ENCODE measurements around the gene RHO.

The RHO gene

DNA sequence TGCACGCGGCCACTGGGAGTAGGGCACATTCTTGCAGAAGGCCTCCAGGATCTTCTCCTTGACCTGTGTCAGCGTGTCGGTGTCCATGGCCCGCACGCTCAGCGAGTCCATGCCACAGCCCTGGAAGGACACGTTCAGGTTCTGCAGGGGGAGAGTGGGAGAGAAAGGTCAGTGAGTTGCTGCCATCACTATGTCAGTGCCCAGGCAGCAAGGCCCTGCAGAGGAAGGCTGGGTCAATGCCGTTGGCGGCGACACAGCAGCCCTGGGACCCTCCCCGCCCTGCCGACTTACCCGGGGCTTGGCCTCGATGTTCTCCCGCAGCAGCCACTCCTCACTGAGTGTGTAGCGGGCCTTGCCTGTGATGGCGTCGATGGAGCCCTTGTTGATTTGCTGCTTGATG is 34.4 kb downstream of the RHO start:
- DNase-seq = no peak

DNA sequence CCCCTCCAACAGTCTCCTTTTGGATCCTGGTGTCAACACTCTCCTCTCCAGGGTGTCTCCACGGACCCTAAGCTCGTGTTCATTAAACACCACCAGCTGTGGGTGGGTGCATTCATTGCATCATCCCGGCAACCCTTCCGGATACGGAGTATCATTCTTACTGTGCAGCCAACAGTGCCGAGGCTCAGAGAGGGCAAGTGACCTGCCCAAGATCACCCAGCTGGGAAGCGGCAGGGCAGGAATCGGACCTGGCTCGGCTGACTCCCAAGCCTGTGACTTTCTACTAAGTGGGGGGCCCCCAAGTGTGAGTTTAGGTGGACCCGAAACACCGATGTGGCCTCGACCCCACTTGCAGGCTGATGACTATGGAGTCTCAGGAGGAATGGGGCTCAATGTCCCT is 34.9 kb downstream of the RHO start:
- DNase-seq = no peak

DNA sequence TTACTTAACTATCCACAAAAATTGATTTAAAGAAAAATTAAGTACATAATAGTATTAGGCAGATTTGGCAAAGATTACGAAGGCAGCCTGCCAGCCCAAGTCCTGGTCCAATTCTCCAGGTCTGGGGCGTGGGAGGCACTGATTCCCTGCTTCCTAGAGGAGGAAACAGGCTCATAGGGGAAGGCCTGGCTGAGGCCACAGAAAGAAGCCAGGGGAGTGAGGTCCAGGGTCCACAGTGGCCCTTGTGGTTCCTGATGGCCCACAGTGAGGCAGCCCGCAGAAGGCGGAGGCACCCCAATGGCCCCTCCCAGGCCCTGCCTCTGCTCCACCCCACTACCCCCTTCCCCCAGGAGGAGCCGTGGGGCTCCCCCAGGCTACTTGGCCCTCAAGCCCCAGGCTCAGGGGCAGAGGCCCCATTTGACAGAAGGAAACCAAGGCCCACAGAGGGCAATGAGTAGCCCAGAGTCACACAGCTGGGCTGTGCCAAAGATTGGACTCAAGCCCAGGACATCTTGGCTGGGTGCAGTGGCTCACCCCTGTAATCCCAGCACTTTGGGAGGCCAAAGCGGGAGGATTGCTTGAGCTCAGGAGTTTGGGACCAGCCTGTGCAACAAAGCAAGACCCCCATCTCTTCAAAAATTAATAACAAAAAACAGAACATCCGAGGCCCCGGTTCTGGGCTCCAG is 35.6 kb downstream of the RHO start:
- DNase-seq = no peak

DNA sequence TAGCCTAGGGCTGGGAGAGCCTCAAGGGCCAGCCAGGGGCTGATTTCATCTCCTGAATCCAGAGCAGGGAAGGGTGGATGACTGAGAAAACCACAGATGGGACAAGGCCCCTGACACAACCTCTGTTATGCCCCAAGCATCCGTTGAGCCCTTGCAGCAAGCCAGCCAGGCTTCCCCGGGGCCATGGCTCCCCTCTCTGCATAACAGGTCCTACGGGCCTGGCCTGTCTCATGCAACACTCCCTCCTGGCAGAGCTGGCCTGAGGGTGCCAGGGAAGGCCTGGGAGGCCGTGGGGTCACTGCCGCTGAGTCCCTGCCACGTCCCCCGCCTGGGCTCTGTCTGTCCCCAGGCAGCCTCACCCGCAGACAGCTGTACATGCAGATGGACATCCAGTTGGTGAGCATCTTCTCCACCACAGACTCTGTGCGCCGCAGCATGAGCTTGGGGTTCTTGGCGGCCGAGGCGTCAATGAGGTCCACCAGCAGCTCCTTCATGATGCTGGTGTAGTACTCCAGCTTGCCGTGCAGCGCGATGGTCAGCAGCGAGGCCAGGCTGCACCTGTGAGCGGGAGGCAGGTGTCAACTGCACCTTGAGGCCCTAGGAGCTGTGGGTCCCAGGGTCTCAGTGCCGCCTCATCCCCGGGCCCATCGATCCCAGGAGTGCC is 36.7 kb downstream of the RHO start:
- DNase-seq = no peak

DNA sequence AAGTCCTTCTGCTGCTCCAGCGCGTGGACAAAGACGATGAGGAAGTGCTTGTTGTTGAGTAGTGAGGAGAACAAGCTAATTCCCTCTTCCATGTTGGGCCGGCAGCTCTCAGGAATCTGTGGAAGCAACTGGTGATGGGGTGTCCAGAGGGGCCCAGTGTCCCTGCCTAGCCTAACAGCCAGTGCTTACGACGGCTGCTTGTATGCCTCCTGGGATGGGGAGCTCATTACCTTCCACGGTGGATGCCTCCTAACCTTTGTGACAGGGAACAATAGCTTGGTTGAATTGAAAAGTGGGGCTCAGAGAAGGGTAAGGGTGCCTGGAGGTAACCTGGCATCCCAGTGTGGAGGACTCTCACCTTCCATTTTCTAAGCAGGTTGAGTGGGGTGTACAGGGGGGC is 37.5 kb downstream of the RHO start:
- no peak for DNase-seq

DNA sequence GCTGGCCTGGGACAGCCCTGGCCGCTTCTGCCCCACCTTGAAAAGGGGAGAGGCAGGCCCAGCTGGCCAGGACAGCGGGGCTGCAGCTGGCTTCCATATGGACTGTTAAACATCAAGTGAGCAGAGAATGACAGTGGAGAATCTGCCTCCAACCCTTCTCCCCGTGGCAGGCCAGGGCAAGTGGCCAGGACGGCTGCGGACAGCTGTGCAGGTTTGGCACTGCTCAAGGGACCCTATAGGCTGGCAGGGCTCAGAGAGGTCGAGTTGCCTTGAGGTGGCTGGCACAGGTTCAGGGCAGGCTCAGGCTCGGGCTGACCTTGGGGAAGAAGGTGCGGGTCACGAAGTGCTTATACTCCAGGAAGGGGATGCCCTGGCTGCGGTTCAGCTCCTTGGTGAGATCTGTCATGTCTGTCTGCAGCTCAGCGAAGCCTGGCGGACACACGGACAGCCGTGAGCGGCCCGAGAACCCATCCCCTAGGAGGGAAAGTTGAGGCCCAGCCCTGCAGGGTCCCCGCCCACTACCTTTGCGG is 38.8 kb downstream of the RHO start:
- no peak for DNase-seq

DNA sequence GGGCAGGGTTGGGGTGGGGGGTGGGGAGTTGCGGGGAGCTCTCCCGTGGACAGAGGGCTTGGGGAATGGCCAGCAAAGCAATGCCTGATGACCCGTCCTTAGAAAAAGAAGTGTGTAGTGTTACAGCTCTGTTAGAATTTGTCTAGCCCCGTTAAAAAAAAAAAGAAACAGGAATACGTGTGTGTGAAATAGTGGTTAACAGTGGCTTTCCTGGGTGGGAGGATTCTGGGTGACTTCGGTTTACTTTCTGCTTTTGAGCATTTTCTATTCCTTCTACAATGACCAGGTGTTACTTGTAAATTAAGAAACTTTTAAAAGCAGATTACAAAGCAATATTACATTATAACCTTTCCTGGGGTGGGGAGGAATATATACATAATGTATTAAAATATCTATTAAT is 39.5 kb downstream of the RHO start:
- DNase-seq = no peak

DNA sequence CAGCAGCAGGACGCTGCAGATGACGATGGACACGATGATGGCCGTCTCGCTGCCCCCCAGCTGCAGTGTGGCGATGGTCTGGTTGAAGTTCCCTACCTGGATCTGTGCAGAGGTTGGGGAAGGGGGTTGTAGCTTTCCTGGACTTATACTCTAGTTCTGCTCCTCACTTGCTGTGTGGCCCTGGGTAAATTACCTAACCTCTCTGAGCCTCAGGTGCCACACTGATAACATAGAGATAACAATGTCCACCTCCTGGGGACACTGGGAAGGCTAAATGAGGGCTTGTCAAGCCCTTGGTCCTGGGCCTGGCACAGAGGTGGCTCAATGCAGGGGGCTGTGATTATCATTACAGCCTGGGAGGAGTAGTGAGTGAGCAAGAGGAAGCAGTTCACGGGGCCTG is 41.4 kb downstream of the RHO start:
- DNase-seq = no peak

DNA sequence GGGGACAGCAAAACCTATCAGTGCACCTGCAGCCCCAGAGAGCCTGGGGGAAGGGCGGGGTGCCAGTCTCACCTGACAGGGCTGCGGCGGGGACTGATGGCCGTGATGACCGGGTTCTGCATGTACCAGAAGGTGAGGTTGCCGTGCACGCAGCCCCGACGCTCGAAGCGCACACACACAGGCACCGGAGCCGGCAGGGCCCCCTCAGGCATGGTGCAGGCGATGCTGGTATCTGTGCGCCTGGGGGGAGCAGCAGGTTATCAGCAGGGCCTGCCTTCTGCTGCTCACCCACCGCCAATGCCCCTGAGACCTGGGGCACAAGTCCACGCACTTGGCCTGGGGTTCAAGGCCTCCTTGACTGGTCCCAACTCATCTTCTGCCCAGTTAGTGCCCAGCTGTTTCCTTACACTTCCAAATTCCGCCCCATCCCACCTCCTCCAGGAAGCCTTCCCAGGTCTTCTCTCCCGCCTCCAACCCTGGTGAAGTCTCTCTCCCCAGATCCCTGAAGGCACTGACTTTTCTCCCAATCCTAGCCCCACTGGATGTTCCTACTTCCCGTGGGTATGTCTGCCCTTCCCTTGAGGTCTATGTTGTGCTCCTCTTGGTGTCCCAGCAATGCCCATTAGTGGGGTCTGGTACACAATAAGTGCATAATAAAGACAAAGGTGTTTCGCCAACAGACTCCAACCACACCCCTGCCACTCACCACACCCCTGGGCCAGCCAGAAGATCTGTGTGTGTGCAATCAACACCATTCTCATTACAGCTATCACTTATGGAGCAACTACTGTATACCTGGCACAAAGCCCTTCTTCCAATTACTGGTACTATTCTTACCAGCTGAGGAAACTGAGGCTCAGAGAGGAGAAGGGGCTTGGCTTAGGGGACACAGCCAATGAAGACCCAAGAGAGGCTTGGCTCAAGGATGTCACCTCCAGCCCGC is 43.4 kb downstream of the RHO start:
- no peak for DNase-seq

DNA sequence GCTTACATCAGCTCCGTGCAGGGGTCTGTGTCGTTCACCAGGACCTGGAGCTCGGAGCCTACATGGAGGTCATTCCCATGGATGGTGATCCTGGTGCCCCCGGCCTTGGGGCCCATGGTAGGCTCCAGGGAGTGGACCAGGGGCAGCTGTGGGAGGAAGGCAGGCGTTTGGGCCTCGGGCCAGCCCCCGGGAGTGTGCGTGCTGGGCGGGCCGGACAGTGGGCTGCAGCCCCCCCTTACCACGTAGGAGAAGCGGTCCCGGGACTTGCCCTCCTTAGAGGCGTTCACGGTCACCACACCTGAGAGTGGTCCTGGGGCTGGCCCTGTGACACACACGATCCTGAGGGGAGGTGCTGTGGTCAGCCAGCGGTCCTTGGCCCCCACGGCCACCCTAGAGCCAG is 44.2 kb downstream of the RHO start:
- DNase-seq = no peak

DNA sequence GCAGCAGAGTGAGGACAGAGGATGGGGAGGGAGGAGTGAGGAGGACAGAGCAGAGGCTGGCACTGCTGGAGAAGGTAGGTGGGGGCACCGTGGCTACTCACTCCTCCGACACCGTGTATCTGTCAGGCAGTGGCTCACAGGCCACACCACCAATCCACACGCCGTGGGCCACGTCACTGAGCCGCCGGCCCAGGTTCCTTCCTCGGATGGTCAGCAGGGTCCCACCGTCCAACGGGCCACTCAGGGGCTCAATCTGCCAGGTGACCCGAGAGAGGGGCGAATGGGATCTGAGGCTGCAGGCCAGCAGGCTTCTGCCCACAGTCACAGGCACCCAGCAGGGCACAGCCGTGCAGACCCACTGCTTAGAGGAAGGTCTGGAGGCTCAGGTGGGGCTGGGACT is 45.1 kb downstream of the RHO start:
- DNase-seq = no peak

DNA sequence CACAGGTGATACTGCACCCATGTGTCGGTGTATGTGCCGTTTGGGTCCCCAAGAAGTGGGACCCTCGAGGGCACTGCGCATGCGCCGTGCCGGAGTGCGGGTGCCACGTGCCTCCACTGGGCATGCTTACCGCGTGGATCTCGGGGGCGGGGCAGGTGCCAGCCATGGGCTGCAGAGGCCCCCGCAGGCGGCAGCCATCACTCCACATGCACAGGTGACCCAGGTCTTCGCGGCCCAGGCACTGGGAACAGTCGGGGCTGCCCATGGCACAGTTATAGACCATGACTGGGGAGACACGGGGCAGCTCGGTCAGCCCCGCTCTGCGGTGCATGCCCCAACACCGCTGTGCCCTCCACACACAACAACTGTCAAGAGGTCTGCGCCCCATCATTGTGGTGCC is 45.8 kb downstream of the RHO start:
- DNase-seq = no peak

DNA sequence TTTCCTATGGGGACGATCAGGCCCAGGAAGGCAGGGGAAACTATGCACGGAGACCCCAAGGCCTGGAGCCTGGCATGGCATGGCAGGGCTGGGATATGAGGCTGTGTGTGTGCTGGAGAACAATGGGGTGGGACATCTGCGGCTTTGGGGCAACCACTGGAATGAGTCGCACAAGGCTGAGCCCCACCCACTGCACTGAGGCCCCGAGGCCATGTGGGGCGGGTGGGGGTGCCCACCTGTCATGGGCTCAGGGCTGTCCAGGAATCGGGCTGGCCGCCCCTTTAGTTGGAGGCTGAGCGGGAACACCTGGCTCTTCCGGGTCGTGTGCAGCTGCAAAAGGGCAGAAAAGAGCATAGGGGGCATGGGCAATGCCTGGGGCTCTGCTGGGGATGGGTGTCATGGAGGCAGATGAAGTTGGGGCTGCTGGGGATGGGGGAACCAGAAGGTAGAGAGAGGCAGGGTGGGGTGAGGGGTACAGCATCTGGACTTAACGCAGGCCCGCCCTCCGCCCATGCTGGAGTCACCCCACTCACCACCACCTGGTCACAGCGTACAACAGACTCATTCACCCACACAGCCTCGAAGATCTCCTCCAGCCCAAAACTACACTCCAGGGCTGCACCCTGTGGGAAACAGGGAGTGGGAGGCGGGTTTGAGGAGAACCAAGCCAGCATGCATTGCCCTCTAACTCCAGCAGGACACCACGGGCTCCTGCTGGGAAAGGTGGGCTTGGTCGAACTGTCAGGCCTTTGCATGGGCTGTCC is 47.0 kb downstream of the RHO start:
- DNase-seq = no peak

DNA sequence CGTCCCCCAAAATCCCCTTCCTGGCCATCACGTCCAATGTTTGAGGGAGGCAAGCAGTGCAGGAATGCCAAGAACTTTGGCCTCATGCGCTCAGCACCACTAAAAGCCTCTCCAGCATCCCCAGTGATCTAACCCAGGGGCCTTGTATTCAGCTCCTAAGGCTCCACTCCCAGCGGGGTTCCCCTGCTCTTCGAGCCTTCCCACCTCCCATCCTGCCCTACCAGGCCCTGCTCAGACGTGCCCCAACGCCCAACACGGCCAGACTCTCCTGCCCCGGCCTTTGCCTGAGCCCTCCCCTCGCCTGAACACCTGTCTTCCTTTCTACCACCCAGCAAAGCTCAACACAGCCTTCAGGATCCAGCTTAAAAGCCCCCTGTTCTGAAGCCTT is 47.6 kb downstream of the RHO start:
- DNase-seq = no peak

DNA sequence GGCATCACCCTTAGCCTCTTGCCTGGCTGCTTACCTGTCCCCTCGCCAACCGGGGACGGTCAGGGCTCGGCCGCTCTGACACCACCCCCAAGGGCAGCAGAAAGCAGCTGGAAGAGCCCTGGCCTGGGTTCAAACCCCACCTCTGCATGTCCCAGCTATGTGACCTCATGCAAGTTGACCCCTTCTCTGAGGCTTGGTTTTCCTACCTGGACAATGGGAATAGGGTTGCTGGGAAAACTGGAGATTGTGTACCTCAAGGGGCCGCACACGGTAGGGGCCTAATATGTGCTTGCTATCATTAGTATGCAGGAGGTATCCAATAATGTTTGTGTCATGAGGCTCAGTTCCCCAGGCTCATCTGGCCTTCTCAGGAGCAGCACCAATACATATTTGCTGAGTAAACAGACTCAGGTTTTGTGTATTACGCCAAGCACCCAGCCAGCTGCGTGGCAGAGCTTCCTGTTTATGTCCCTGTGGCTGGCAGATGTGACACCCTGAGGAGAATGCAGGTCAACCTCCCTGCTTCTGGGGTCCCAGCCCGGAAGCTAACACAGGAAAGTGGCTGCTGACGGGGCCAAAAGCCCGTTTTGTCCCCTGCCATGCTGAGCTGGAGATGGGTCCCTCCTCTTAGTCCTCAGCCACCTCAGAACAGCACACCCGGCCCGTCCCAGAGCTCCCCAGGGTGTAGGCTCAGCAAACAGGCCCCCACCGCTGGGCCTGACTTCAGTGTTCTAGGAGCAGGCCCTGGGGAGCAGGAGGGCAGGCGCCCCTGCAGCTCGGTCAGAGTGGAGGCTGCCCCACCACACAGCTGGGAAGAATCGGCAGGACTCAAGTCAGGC is 48.3 kb downstream of the RHO start:
- DNase-seq = peak; percentile 24 to 34

DNA sequence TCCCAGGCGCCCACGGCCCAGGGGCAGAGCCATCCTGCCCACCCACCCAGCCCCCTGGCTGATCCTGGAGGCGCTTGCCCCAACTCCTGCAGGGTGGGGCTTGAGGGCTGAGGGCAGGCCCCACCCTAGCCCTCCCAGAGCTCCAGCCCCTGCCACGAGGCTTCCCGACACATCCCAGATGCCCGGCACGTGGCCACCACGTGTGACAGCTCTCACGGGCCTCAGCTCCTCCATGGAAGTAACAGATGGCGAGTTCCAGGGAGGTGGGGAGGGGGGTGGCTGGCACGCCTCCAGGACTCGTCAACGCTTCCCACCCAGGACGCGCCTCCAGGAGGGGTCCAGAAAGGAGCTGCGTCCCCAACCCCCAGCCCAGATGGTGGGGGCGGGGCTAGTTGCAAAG is 48.9 kb downstream of the RHO start:
- no peak for DNase-seq

DNA sequence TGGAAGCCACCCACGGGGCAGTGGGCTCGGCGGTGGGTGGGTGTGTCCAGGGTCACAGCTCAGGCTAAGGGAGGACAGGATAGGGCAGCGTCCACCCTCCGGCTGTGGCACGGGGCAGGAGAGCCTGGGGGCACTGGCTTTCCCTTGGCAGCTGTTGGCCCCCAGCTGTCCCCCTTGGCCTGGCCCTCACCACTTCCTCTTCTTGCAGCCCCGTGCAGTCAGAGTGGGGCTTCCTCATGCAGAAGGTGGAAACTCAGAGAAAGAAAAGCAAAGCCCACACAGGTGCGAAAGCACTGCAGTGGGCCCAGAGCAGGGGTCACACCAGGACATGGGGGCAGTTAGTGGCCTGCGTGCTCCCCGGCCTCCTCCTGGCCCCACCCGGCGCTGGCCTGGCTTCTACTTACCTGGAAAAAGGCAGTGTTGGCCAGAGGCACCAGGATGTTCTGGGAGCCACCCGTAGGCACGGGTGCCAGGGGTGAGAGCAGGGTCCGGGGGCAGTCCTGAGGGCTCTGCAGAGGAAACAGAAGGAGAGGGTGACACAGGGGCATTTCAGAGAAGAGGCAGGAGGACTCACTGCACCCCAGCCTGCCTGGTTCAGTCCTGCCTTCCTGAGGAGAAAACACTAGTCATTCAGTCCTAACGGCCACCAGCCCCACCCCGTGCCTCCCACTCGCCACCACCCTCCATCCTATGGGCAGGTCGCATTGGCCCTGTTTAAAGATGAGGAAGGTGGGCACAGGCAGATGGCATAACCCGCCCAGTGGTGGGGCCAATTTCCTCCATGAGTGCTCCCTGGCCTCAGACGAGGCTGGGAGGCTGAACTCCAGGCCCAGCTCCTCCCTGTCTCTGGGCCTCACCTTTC is 49.7 kb downstream of the RHO start:
- DNase-seq = no peak

DNA sequence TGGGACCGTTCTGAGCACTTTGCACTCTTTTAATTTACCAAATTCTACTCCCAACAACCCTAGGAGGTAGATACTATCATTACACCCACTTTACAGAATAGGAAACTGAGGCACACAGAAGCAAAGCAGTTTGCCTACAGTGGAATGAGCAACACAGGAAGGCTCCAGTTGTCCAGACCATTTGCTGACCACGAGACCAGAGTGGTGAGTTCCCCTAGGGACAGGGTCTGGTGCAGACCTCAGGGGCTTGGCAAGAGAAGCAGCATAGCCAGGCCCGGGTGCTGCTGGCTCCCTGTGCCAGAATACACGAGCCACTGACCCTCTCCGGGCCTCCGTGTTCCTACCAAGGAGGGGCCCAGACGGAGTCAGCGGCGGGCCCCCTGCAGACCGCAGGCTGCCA is 51.6 kb downstream of the RHO start:
- DNase-seq = no peak

DNA sequence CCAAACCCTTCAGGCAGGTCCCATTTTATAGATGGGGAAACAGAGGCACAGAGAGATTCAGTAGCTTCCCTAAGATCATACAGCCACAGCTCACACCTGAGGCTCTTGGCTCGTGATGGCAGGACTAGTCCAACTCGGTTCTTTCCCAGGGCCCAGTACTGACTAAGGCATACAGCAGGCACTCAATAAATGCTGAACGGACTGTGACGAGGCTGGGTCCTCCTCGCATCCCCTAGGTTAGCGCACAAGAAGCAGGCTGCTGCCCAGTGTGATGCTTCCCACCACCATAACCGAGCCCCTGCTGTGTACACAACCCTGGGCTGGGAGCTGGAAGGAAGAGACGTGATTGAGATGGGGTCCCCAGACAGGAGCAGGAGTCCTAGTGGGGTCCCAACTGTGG is 53.2 kb downstream of the RHO start:
- no peak for DNase-seq

DNA sequence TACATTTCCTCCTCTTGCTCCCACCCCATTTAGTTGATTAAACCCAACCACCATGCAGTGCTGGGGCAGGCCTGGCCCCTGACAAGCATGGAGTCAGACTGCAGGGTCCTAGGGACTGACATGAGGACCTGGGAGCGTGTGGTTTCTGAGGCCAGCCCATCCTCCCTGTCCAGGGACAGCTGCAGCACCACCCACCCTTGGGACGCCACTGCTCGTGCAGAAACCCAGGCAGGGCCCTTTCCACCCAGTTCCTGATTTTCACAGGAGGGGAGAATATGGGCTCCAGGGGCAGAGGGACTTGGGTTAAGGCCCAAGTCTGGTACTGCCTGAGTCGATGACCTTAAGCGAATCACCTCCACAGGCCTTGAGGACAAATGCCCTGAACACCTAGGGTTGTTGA is 54.4 kb downstream of the RHO start:
- DNase-seq = no peak

DNA sequence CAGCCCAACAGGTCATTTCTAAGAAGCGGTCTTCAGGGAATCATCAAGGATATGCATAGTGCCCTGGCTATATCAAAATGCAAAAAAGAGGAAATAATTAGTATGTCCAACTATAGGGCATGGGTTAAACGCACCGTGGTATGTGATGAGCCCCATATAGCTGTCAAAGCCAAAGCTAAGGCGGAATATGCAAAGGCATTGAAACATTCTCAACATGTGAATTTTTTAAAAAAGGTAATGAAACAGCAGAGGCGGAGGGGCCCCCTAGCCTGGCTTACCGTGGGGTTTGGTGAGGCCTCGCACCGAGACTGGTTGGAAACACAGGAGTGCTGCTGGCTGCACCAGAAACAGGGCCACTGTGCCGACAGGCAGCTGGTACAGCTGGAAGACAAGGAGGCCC is 54.9 kb downstream of the RHO start:
- no peak for DNase-seq

Measured in stimulated activated CD4-positive, alpha-beta T cell treated with anti-CD3 and anti-CD28 coated beads, Interleukin-2, amount 100 ng/mL, for 24 hours (primary cell).